H9 (cell line): Measurements from ENCODE around the gene DCAF17. TPM values are rescaled to one million over a fixed set of nuclear protein-coding genes. Genes with fewer than 3 reads are reported as not detected.
A peak's percentile ranks its signal among the peaks of the same experiment; 100 is the strongest.

Source experiments
- DNase-seq: peaks from one replicate; pipeline ENCODE4 v3.0.0-alpha.2; 2017
- H2AFZ ChIP-seq: one replicate; pipeline ENCODE4 v1.6.1; 2013; ENCODE audit warnings: mild to moderate bottlenecking, low read length, control low read depth, moderate library complexity
- H2AK5ac ChIP-seq: 2 replicates; pipeline ENCODE4 v1.6.1; 2013; ENCODE audit warnings: low read length, control low read depth, mixed read lengths; ENCODE audit not compliant: insufficient read length
- H2BK120ac ChIP-seq: one replicate; pipeline ENCODE4 v1.6.1; 2013; ENCODE audit warnings: low read depth, mild to moderate bottlenecking, low read length, control low read depth, inconsistent platforms; ENCODE audit not compliant: poor library complexity, severe bottlenecking
- H2BK12ac ChIP-seq: 2 replicates; pipeline ENCODE4 v1.6.1; 2013; ENCODE audit warnings: low read length, control low read depth, mixed read lengths, low read depth; ENCODE audit not compliant: insufficient read length
- H2BK15ac ChIP-seq: 2 replicates; pipeline ENCODE4 v1.6.1; 2013; ENCODE audit warnings: low read depth, low read length, control low read depth
- H2BK20ac ChIP-seq: one replicate; pipeline ENCODE4 v1.6.1; 2013; ENCODE audit warnings: low read depth, mild to moderate bottlenecking, low read length, control low read depth, inconsistent platforms; ENCODE audit not compliant: poor library complexity, severe bottlenecking
- H2BK5ac ChIP-seq: 2 replicates; pipeline ENCODE4 v1.6.1; 2013; ENCODE audit warnings: low read length, control low read depth, mixed read lengths; ENCODE audit not compliant: insufficient read length
- H3K14ac ChIP-seq: 2 replicates; pipeline ENCODE4 v1.6.1; 2013; ENCODE audit warnings: low read length, control low read depth; ENCODE audit not compliant: insufficient read depth
- H3K18ac ChIP-seq: 2 replicates; pipeline ENCODE4 v1.6.1; 2013; ENCODE audit warnings: low read depth, mild to moderate bottlenecking, mixed read lengths, low read length, control low read depth; ENCODE audit not compliant: insufficient read length
- H3K23ac ChIP-seq: 2 replicates; pipeline ENCODE4 v1.6.1; 2013; ENCODE audit warnings: low read length, control low read depth, mixed read lengths, low read depth; ENCODE audit not compliant: insufficient read length
- H3K23me2 ChIP-seq: 2 replicates; pipeline ENCODE4 v1.6.1; 2013; ENCODE audit warnings: low read depth, mild to moderate bottlenecking, mixed read lengths, low read length, control low read depth; ENCODE audit not compliant: insufficient read length, poor library complexity, severe bottlenecking
- H3K27ac ChIP-seq: 2 replicates; pipeline ENCODE4 v1.5.1; 2013; ENCODE audit warnings: low read length, control low read depth, mixed read lengths, low read depth; ENCODE audit not compliant: insufficient read length
- H3K27me3 ChIP-seq: 2 replicates; pipeline ENCODE4 v1.6.1; 2013; ENCODE audit warnings: low read length, control low read depth, inconsistent platforms; ENCODE audit not compliant: insufficient read depth
- H3K4ac ChIP-seq: 2 replicates; pipeline ENCODE4 v1.6.1; 2013; ENCODE audit warnings: low read depth, mild to moderate bottlenecking, control low read depth, inconsistent platforms, low read length, moderate library complexity
- H3K4me1 ChIP-seq: 2 replicates; pipeline ENCODE4 v1.6.1; 2013; ENCODE audit warnings: low read length, control low read depth, inconsistent platforms; ENCODE audit not compliant: insufficient read depth
- H3K4me2 ChIP-seq: 2 replicates; pipeline ENCODE4 v1.6.1; 2013; ENCODE audit warnings: low read length, control low read depth, mixed read lengths; ENCODE audit not compliant: insufficient read length, insufficient read depth
- H3K56ac ChIP-seq: 2 replicates; pipeline ENCODE4 v1.6.1; 2013; ENCODE audit warnings: low read depth, mild to moderate bottlenecking, mixed read lengths, low read length, control low read depth; ENCODE audit not compliant: insufficient read length
- H3K79me1 ChIP-seq: 2 replicates; pipeline ENCODE4 v1.6.1; 2013; ENCODE audit warnings: low read depth, mild to moderate bottlenecking, moderate library complexity, low read length, control low read depth, inconsistent platforms; ENCODE audit not compliant: insufficient read depth, poor library complexity, severe bottlenecking
- H3K79me2 ChIP-seq: 2 replicates; pipeline ENCODE4 v1.6.1; 2013; ENCODE audit warnings: low read length, control low read depth, inconsistent platforms; ENCODE audit not compliant: insufficient read depth
- H3K9ac ChIP-seq: 2 replicates; pipeline ENCODE4 v1.6.1; 2013; ENCODE audit warnings: low read length, control low read depth, mixed read lengths; ENCODE audit not compliant: insufficient read length; ENCODE audit errors: extremely low read depth
- H3K9me3 ChIP-seq: one replicate; pipeline ENCODE4 v1.6.1; 2013; ENCODE audit warnings: low read depth, low read length, inconsistent platforms; ENCODE audit not compliant: control insufficient read depth
- H3T11ph ChIP-seq: one replicate; pipeline ENCODE4 v1.6.1; 2013; ENCODE audit warnings: mild to moderate bottlenecking, low read length, control low read depth, inconsistent platforms
- H4K20me1 ChIP-seq: one replicate; pipeline ENCODE4 v1.6.1; 2013; ENCODE audit not compliant: control insufficient read depth, insufficient read length, insufficient read depth
- H4K5ac ChIP-seq: 2 replicates; pipeline ENCODE4 v1.6.1; 2013; ENCODE audit warnings: low read depth, mild to moderate bottlenecking, mixed read lengths, low read length, control low read depth; ENCODE audit not compliant: insufficient read length
- H4K8ac ChIP-seq: replicated peaks from 2 replicates; pipeline ENCODE4 v1.6.1; 2013; ENCODE audit warnings: low read length, control low read depth, mixed read lengths, low read depth; ENCODE audit not compliant: insufficient read length
- H4K91ac ChIP-seq: 2 replicates; pipeline ENCODE4 v1.6.1; 2013; ENCODE audit warnings: low read depth, mild to moderate bottlenecking, moderate library complexity, mixed read lengths, low read length, control low read depth; ENCODE audit not compliant: insufficient read length
- H3K27ac Mint-ChIP-seq, 3 experiments: 2 replicates in 2 of 3; 3 replicates in 1 of 3; pipeline ENCODE4 v1.8.0; 2020 to 2021; ENCODE audit warnings: mixed read lengths in 3 of 3, mild to moderate bottlenecking in 1 of 3, moderate library complexity in 1 of 3
- H3K27me3 Mint-ChIP-seq: 2 replicates; pipeline ENCODE4 v1.8.0; 2021; ENCODE audit warnings: low read depth, mild to moderate bottlenecking, moderate library complexity, mixed read lengths
- H3K36me3 Mint-ChIP-seq, 3 experiments: 2 replicates in 2 of 3; 3 replicates in 1 of 3; pipeline ENCODE4 v1.8.0; 2020 to 2021; ENCODE audit warnings: low read depth in 3 of 3, mixed read lengths in 3 of 3; ENCODE audit not compliant: insufficient read depth in 1 of 3
- H3K4me1 Mint-ChIP-seq, 2 experiments: 2 replicates each; pipeline ENCODE4 v1.8.0; 2020; ENCODE audit warnings: mixed read lengths in 2 of 2
- H3K4me3 Mint-ChIP-seq, 2 experiments: 2 replicates in 1 of 2; 3 replicates in 1 of 2; pipeline ENCODE4 v1.8.0; 2020 to 2021; ENCODE audit warnings: mild to moderate bottlenecking in 2 of 2, mixed read lengths in 2 of 2, moderate library complexity in 1 of 2
- H3K9me3 Mint-ChIP-seq, 2 experiments: 2 replicates in 1 of 2; 3 replicates in 1 of 2; pipeline ENCODE4 v1.8.0; 2020; ENCODE audit warnings: mild to moderate bottlenecking in 2 of 2, mixed read lengths in 2 of 2, moderate library complexity in 1 of 2
- CTCF ChIP-seq: fragments of 200-600 bp; sonication (generic); conservative IDR thresholded peaks from 3 replicates; pipeline ENCODE4 v1.8.0; 2021; ENCODE audit warnings: antibody characterized with exemption, mild to moderate bottlenecking
- WGBS: extraction: QIAGEN DNeasy Blood & Tissue Kit; methylation state at CpG from one replicate; pipeline ENCODE4 v1.1.7; 2013; ENCODE audit warnings: missing lambda C conversion rate, low lambda C conversion rate, mixed read lengths; ENCODE audit not compliant: insufficient read length; ENCODE audit errors: extremely low coverage; 5-methylcytosine and 5-hydroxymethylcytosine counted together
- total RNA-seq: library from RNA; stranded (reverse); gene quantifications from 2 replicates; pipeline ENCODE4 v1.2.1, GENCODE V29; 2021

The DCAF17 gene
- total RNA-seq, 1 experiment from 2014 or later = 28.1 TPM

GRCh38 chr2:171409436-171409971, 24.5 kb upstream of the DCAF17 start:
- Mint-ChIP-seq H3K9me3 (no peaks in the 10 kb centered on the region), H3K27ac (peak overlapping the region; percentile 96 to 98 (median 97)), H3K4me1 (peaks cover 38 to 54% of the 10 kb centered on the region in 2 experiments), H3K36me3 (peaks cover 0 to 6% (median 5%) of the 10 kb centered on the region in 3 experiments; a peak in 2 of 7 replicates), H3K4me3 (peak overlapping the region; percentile 34 to 72), H3K27me3 (no peaks in the 10 kb centered on the region)
- no peak overlapping the region for H3T11ph ChIP-seq
- H3K27me3 ChIP-seq = no peaks in the 10 kb centered on the region
- H3K56ac ChIP-seq = no peak overlapping the region
- H3K23ac ChIP-seq = no peak overlapping the region
- no peak overlapping the region for H3K4ac ChIP-seq
- H2BK120ac ChIP-seq = no peak overlapping the region
- H2BK5ac ChIP-seq = no peak overlapping the region
- H4K91ac ChIP-seq = no peak overlapping the region
- H3K27ac ChIP-seq = no peak overlapping the region
- H2BK12ac ChIP-seq = no peak overlapping the region
- no peak overlapping the region for H2AFZ ChIP-seq
- H4K20me1 ChIP-seq = no peaks in the 10 kb centered on the region
- peak overlapping the region; percentile 2 for H3K4me2 ChIP-seq
- H3K9ac ChIP-seq = no peak overlapping the region
- no peaks in the 10 kb centered on the region for H3K79me1 ChIP-seq
- WGBS = no CpG with 5 or more reads among the region's 8 CpGs
- no peaks in the 10 kb centered on the region for H3K9me3 ChIP-seq
- H4K8ac ChIP-seq = no peak overlapping the region
- H4K5ac ChIP-seq = no peak overlapping the region
- H3K4me1 ChIP-seq = peaks cover 8% of the 10 kb centered on the region; the same call in 1 of the 2 replicates
- peaks cover 4% of the 10 kb centered on the region; the same call in 1 of the 2 replicates for H3K79me2 ChIP-seq
- H2AK5ac ChIP-seq = no peak overlapping the region
- peak; percentile 11; the same call in 1 of the 3 replicates for TF ChIP-seq CTCF
- no peak overlapping the region for H2BK20ac ChIP-seq
- H3K14ac ChIP-seq = no peak overlapping the region
- H3K18ac ChIP-seq = peak overlapping the region; percentile 17
- DNase-seq = peak; percentile 53
- H3K23me2 ChIP-seq = no peaks in the 10 kb centered on the region
- H2BK15ac ChIP-seq = no peak overlapping the region
